ENCODE measurements around the gene TESK2. TPM values are rescaled to one million over a fixed set of nuclear protein-coding genes. Genes with fewer than 3 reads are reported as not detected.

The TESK2 gene
- total RNA-seq, 4 donors from 2014 or later = 16.0 to 28.9 (median 22.8) TPM

GRCh38 chr1:45319761-45320160 lies 171.2 kb downstream of the TESK2 start:
- Histone ChIP-seq H3K27me3 (no peaks in the 10 kb centered on the region), H3K27ac (no peak overlapping the region), H3K36me3 (no peaks in the 10 kb centered on the region), H3K9me3 (no peaks in the 10 kb centered on the region), H3K4me1 (no peaks in the 10 kb centered on the region), H3K4me3 (no peak overlapping the region)
- no peak for TF ChIP-seq POLR2AphosphoS5 (IDR thresholded peaks at IDR 0.05)
- TF ChIP-seq POLR2A (IDR thresholded peaks at IDR 0.05) = no peak
- TF ChIP-seq EP300 (IDR thresholded peaks at IDR 0.05) = no peak
- TF ChIP-seq CTCF (IDR thresholded peaks at IDR 0.05) = no peak
- 96% methylated on average over 4 of the region's 4 CpGs for WGBS
- DNase-seq (ENCODE audit: low spot score in 2 of 2) = no peak

- DNase-seq (ENCODE audit: low spot score in 2 of 2) = no peak
- Histone ChIP-seq H3K27me3 (no peaks in the 10 kb centered on the region), H3K36me3 (no peaks in the 10 kb centered on the region), H3K9me3 (no peaks in the 10 kb centered on the region), H3K4me1 (no peaks in the 10 kb centered on the region), H3K4me3 (no peak overlapping the region), H3K27ac (no peak overlapping the region)
- 69% methylated on average over 4 of the region's 4 CpGs for WGBS
- no peak for TF ChIP-seq EP300 (IDR thresholded peaks at IDR 0.05)
These were observed 173.8 kb downstream of the TESK2 start for GRCh38 chr1:45317166-45317565.

- TF ChIP-seq EP300 (IDR thresholded peaks at IDR 0.05) (no peak), POLR2A (IDR thresholded peaks at IDR 0.05) (no peak), CTCF (IDR thresholded peaks at IDR 0.05) (no peak), POLR2AphosphoS5 (IDR thresholded peaks at IDR 0.05) (no peak)
- no peak for DNase-seq (ENCODE audit: low spot score in 2 of 2)
- no peaks in the 10 kb centered on the region for H3K27me3 ChIP-seq
- no peaks in the 10 kb centered on the region for H3K36me3 ChIP-seq
- no peaks in the 10 kb centered on the region for H3K9me3 ChIP-seq
- H3K4me3 ChIP-seq = no peak overlapping the region
- H3K4me1 ChIP-seq = no peaks in the 10 kb centered on the region
- H3K27ac ChIP-seq = no peak overlapping the region
- WGBS = 74% methylated on average over 3 of the region's 3 CpGs
These were observed 176.7 kb downstream of the TESK2 start for GRCh38 chr1:45314266-45314665.

- Histone ChIP-seq H3K9me3 (no peaks in the 10 kb centered on the region), H3K27ac (no peak overlapping the region), H3K27me3 (no peaks in the 10 kb centered on the region), H3K4me1 (peaks cover 15% of the 10 kb centered on the region), H3K4me3 (no peak overlapping the region), H3K36me3 (no peaks in the 10 kb centered on the region)
- no peak for DNase-seq (ENCODE audit: low spot score in 2 of 2)
- TF ChIP-seq POLR2AphosphoS5 (IDR thresholded peaks at IDR 0.05) (no peak), CTCF (IDR thresholded peaks at IDR 0.05) (no peak), POLR2A (IDR thresholded peaks at IDR 0.05) (no peak), EP300 (IDR thresholded peaks at IDR 0.05) (no peak)
- 78% methylated on average over 3 of the region's 3 CpGs for WGBS
These were observed 184.1 kb downstream of the TESK2 start for GRCh38 chr1:45306905-45307304.

- DNase-seq (ENCODE audit: low spot score in 2 of 2) = no peak
- 43% methylated on average over 8 of the region's 8 CpGs for WGBS
- Histone ChIP-seq H3K9me3 (no peaks in the 10 kb centered on the region), H3K4me3 (no peak overlapping the region), H3K27me3 (no peaks in the 10 kb centered on the region), H3K4me1 (peaks cover 15% of the 10 kb centered on the region), H3K36me3 (no peaks in the 10 kb centered on the region), H3K27ac (no peak overlapping the region)
- TF ChIP-seq CTCF (IDR thresholded peaks at IDR 0.05) (no peak), EP300 (IDR thresholded peaks at IDR 0.05) (no peak)
These were observed 184.6 kb downstream of the TESK2 start for GRCh38 chr1:45306319-45306718.

- H3K4me1 ChIP-seq = peaks cover 15% of the 10 kb centered on the region
These were observed 185.7 kb downstream of the TESK2 start for GRCh38 chr1:45305231-45305630.

More at GRCh38 chr1:45305231-45305630, 185.7 kb downstream of the TESK2 start:
- no peak for DNase-seq (ENCODE audit: low spot score in 2 of 2)
- H3K4me3 ChIP-seq = no peak overlapping the region
- no peaks in the 10 kb centered on the region for H3K36me3 ChIP-seq
- no peaks in the 10 kb centered on the region for H3K9me3 ChIP-seq
- no peak for TF ChIP-seq EP300 (IDR thresholded peaks at IDR 0.05)
- no peak for TF ChIP-seq POLR2A (IDR thresholded peaks at IDR 0.05)
- TF ChIP-seq CTCF (IDR thresholded peaks at IDR 0.05) = no peak
- TF ChIP-seq POLR2AphosphoS5 (IDR thresholded peaks at IDR 0.05) = no peak
- WGBS = 87% methylated on average over 10 of the region's 10 CpGs
- H3K27ac ChIP-seq = no peak overlapping the region
- H3K27me3 ChIP-seq = no peaks in the 10 kb centered on the region

Measured in suprapubic skin (tissue), 4 donors.